HG03039 (cell line): Measurements from ENCODE around the gene AHDC1.
"Not testable (repeated sequence)": the region's sequence is repeated elsewhere in the genome, so short reads cannot be mapped to it uniquely, and the experiment has no call there.

Source experiments
- ATAC-seq: cut with Tn5 transposase; IDR thresholded peaks from one replicate; pipeline ENCODE4 v1.9.1; 2021; ENCODE audit warnings: mild to moderate bottlenecking, moderate library complexity; ENCODE audit not compliant: unreplicated experiment

AHDC1 gene, protein sequence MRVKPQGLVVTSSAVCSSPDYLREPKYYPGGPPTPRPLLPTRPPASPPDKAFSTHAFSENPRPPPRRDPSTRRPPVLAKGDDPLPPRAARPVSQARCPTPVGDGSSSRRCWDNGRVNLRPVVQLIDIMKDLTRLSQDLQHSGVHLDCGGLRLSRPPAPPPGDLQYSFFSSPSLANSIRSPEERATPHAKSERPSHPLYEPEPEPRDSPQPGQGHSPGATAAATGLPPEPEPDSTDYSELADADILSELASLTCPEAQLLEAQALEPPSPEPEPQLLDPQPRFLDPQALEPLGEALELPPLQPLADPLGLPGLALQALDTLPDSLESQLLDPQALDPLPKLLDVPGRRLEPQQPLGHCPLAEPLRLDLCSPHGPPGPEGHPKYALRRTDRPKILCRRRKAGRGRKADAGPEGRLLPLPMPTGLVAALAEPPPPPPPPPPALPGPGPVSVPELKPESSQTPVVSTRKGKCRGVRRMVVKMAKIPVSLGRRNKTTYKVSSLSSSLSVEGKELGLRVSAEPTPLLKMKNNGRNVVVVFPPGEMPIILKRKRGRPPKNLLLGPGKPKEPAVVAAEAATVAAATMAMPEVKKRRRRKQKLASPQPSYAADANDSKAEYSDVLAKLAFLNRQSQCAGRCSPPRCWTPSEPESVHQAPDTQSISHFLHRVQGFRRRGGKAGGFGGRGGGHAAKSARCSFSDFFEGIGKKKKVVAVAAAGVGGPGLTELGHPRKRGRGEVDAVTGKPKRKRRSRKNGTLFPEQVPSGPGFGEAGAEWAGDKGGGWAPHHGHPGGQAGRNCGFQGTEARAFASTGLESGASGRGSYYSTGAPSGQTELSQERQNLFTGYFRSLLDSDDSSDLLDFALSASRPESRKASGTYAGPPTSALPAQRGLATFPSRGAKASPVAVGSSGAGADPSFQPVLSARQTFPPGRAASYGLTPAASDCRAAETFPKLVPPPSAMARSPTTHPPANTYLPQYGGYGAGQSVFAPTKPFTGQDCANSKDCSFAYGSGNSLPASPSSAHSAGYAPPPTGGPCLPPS (N-terminal part only)

DNA sequence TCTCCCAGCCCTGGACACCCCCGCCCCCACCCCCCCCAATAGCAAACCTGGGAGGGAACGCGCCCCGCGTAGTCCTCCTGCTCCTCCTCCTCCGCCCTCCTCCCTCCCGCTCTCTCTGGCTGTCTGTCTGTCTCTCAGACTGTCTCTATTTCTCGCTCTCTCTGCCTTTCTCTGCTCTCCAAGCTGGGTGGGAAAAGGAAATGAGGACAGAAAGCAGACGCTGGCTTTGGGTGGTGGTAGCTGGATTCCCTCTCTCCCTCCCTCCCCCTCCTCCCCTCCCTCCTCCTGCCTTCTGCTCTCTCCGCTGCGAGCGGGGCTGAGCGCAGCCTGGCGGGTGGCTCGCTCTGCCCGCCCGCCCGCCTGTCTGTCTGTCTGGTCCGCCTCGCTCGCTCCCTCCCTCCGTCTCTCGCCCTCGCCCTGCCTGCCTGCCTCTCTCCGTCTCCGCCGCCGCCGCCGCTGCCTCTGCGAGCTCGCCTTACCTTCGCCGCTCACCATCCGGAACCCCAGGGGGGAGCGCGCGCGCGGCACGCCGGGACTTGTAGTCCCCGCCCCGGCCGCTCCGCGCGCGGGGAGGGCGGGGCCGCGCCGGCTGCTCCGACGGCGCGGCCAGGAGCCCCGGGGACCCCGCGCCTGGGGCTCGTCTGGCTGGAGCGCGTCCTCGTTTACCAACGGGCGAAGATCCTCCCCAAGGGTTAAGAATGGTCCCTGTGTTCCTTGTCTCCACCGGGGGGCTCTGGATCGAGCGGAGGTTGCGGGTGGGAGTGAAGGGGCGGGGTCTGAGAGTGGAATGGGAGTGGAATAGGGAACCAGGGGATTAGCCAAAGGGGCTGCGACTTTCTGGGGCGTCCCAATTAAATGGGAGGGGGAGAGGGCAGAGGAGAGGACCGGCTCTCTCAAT is at the start of gene AHDC1:
Gene AHDC1 (minus strand): TSS at position 464 of the 898 bp plus-strand sequence. CDS start 52,029 bp downstream, outside the sequence.
- no peak for ATAC-seq

DNA sequence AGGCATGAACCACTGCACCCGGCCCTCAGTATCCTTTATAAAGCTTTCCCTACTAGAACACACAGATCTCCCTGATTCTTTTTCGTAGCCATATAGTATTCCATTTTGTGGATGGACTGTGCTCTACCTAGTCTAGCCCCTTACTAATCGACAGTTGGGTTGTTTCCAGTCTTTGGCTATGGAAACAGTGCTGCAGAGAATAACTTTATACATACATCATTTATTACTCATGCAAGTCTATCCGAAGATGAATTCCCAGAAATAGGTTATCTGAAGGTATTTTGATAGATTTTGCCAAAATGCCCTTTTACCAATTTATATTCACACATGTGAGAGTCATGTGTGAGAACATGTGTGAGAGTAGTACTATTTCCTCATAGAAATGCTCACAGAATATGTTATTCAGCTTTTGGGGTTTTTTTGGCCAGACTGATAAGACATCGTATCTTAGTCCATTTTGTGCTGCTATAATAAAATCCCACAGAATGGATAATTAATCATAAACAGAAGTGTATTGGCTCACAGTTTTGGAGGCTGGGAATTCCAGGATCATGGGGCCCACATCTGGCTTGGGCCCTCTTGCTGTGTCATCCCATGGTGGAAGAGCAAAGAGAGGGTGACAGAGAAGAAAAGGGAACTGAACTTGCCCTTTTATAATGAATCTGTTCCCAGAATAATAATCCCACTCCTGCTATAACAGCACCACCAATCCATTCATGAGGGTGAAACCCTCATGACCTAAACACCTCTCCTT is 48.3 kb upstream of the AHDC1 start:
- ATAC-seq = no peak

DNA sequence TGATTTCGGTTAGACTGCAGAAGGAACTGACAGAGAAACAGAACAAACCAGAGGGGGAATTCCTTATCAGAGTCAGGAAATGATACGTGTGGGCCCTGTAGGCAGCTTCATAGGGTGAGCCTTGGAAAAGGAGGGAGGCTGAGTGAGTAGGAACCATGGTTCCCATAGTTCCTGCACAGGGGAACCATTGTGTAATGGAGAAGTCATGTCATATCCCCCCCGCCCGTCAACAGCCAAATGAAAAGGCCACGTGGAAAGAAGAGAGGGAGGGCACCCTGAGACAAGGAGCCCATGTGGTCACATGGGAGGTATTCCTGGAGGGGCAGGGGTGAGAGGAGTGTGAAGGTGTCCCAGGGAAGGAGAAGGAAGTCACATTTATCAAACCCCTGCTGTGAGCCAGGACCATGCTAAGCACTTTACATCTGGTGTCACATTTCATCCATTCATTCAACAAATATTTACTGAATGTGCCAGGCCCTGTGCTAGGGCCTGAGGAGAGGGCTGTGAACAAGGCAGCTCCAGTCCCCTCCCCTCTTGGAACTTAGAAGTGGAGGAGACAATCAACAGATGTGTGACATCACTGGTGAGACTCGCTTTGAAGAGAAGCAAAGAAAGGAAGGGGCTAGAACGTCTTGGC is 46.7 kb upstream of the AHDC1 start:
- no peak for ATAC-seq

DNA sequence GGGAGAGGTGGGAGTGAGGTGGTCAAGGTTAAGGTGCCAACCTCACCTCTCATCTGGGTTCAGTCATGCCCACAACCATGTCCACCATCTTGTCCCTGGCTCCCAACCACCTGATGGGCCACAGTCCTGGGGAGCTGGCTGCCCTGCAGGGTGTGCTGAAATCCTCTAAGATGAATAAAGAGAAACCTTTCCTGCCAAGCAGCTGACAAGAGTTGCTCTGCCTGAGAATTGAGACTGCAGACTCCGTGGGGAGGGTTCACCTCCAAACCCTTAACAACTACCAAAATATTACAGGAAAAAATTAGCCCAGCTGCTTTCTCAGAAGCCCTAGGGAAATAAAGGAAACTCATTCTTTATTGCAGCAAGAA is 46.2 kb upstream of the AHDC1 start:
- ATAC-seq = no peak

DNA sequence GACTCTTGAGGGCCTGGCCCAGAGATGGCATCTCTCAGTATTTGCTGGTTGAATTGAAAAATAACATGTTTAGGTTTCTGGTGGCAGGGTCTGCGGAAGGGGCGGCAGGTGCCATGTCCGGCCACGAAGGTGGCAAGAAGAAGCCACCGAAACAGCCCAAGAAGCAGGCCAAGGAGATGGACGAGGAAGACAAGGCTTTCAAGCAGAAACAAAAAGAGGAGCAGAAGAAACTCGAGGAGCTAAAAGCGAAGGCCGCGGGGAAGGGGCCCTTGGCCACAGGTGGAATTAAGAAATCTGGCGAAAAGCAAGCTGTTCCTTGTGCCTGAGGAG is 45.3 kb upstream of the AHDC1 start:
- ATAC-seq = no peak

DNA sequence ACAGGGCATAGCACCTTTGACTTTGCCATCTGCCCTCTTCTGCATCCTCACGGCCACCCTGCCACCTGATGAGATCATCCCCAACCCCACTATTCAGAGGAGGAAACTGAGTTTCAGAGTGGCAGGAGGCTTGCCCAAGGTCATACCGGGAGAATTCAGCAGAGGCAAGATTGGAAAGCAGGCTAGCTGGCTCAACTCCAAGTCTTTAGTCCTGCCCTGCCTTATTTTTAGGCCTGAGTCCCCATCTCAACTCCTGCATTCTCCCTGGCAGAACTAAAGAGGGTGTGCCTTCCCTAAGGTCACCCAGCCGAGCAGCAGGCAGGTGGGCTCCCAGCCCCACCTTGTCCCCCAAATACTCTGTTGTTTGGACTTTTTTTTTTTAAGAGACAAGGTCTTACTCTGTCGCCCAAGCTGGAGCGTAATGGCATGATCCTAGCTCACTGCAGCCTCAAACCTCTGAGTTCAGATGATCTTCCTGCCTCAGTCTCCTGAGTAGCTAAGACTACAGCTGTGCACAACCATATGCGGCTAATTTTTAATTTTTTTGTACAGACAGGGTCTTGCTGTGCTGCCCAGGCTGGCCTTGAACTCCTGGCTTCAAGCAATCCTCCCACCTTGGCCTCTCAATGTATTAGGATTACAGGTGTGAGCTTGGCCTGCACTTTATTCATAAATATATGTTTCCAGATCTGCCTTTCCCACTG is 44.8 kb upstream of the AHDC1 start:
- no peak for ATAC-seq

DNA sequence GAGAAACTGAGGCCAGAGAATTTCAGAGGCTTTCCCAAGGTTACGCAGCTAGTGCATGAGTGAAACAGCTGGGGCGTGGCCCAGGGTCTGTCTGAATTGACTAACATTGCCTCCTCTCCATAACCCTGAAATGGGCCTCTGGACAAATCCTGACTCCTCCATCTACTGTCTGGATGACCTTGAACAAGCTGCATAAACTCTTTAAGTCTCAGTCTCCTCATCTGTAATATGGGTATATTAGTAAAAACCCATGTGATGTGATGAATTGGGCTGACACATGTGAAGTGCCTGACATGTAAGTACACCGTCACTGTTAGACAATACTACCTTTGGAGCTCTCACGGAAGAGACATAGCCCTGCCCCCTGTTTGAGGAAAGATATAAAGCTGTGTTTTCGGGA is 43.4 kb upstream of the AHDC1 start:
- ATAC-seq = no peak

DNA sequence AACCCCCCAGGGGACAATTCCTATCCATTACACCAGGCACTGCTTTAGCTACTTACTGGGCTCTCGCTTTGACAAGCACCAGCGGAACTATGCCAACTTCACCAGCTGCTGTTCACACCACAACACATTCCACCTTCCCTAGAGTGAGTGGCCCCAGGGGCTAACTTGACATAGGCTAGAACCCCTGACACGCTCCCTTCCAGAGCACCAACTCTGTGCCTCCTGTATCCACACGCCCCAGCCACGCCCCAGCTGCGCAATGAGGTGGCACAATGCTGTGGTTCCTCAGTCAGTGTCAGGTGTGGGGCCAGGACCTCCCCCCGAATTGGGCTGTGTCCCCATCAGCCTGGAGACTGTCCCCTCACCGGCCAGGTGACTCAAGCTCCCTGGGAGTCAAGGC is 42.7 kb upstream of the AHDC1 start:
- no peak for ATAC-seq

DNA sequence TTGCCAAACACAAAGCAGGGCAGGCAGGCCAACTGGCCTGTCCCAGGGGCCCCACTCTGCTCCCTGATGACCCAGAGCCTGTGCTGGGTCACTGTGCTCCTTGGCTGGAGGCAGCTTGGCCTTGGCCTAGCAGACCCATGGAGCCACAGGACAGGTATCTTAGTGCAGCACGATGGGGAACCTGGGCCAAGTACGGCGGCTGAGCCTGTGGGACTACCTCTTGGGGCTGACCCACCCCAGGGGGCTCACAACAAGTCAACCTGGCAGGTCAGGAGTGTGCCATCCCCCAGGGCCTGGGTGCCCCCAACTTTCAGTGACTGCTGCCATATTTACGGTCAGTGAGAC is 41.1 kb upstream of the AHDC1 start:
- no peak for ATAC-seq

DNA sequence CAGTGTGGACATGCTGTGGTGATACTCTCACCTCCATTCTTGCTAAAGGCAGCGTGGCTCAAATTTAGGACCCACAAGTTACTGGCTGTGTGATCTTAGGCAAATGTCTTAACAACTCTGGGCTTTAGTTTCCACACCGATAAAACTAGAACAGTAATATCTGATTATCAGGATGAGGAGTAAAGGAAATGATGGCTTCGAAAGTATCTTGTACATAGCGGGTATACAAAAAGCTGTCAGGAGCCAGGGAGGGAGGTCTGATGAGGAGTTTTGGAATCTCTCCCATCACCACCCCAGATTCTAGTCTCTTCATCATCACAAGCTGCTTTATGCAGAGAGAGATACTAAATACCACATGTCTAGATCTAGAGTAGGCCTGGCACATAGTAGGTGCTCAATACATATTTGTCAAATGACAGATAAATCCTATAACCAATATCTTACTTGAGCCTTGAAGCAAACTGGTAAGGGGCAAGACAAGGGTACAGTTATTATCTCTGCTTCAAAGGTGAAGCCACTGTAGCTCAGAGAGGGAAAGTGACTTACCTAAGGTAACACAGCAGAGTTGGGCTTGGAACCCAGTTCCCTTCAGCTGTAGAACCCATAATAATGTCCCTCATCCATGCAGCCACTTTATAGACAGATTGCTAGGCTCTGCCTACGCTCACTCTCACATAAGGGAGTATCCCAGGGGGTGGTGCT is 40.6 kb upstream of the AHDC1 start:
- ATAC-seq = no peak

DNA sequence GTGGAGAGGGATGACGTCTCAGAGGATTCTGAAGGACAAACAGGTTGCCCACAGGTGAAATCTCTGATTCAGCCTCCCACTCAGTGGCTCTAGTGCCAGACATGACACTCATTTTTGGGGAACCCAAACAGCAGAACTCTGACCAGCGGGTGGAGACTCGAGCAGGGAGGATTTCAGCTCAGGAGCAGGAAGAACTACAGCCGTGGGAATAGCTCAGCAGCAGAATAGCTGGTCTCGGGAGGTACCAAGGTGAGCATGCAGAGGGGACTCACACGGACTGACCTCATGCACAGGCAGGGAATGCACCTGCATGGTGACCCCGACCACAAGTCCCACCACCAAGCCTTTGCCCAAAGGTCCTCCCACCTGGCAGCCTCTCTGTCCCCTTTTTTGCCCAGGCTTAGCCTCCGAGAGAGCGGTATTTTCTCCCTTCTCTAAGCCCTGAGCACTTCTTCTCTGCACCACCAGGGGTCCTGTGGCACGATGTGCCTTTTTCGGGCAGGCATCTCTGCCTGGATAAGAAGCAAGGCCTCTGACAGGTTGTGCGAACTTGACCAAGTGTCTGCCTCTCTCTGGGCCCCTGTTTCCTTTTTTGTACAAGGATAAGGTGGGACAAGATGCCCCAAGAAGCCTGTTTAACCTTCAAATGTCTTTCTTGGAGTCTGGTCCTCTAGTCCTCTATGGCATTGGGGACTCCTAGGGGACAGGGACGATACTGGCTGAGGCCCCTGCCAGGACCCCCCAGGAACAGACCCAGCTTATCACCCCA is 39.8 kb upstream of the AHDC1 start:
- ATAC-seq = no peak

DNA sequence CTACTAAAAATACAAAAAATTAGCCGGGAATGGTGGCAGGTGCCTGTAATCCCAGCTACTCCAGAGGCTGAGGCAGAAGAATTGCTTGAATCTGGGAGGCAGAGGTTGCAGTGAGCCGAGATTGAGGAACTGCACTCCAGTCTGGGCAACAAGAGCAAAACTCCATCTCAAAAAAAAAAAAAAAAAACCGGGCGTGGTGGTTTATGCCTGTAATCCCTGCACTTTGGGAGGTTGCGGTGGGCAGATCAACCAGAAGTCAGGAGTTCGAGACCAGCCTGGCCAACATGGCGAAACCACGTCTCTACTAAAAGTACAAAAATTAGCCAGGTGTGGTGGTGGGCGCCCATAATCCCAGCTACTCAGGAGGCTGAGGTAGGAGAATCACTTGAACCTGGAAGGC is 36.6 kb upstream of the AHDC1 start:
- not testable (repeated sequence) for ATAC-seq

DNA sequence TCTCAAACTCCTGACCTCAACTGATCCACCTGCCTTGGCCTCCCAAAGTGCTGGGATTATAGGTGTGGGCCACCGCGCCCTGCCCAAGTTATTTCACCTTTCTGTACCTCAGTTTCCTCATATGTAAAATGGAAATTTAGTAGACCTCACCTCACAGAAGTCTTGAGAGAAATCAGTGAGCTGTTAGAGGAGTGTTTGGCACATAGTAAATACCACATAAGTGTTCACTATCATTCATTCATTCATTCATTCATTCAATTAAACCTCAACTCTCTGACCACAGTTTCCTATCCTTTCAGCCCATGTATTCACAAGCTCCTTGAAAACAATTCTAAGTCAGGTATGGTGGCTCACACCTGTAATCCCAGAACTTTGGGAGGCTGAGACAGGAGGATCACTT is 34.9 kb upstream of the AHDC1 start:
- ATAC-seq = no peak

DNA sequence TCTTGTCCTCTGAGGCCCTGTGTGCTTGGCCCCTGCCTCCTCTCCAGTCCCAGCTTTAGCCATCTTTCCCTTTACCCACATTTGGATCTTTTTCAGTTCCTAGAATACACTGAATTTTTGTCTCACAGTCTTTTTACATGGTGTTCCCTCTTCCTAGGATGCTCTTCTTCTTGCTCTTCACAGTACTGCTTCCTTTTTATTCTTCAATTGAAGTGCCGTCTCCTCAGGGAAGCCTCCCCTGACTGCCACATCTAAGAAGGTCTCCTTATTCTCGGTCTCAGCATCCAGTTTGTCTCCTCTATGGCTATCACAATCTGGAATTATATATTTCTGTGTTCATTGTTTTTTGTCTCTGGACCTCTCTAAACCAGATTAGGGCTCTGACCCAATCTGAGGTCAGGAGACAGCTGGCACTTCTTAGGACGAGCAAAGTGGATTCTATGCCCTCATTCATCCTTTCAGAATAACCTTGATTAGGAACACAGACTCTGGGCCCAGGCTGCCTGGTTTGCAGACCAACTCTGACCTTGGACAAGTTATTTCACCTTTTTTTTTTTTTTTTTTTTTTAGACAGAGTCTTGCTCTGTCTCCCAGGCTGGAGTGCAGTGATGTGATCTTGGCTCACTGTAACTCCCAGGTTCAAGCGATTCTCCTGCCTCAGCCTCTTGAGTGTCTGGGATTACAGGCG is 34.2 kb upstream of the AHDC1 start:
- no peak for ATAC-seq

DNA sequence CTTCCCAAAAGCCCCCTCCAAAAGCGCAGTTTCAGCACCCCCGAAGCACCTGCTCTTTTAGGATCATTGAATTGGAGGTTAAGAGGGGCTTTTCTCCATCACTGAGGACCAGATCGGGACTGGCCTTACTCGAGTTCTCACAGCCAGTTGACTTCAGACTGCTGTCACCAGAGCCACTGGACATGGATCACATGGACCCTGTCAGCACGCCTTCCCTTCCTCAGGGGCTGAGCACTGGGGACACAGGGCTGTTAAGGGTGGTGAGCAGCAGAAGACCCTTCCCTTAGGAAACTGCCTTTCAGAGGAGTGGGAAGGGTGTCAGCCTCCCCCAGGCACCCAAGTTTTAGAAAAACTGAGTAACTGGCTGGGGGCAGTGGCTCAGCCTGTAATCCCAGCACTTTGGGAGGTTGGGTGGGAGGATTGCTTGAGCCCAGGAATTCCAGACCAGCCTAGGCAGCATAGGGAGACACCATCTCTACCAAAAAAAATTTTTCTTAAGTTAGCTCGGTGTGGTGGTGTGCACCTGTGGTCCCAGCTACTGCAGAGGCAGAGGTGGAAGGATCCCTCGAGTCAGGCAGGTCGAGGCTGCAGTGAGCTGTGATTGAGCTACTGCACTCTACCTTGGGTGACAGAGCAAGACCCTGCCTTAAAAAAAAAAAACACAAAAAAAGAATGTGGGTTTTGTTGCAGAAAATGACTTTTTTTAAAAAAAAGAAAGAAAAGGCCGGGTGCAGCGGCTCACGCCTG is 31.6 kb upstream of the AHDC1 start:
- ATAC-seq = no peak

DNA sequence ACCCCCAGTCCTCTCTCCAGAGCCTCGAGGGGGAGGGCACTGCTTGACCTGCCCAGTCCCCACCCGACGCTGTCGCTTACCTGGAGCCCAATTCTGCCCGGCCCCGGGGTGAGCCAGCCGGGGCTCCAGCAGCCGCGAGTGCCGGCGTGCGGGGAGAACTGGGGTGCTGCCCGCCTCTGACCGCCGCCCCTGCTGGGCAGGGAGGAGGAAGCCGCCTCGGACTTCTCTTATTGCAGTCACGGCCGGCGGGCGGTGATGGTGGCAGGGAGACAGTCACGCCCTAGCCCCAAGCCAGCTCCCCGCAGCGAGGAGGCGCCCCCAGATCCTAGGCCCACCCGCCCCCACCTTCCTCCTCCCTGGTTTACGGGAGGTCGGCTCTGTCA is 31.0 kb upstream of the AHDC1 start, which contains the start of gene FGR:
Gene FGR (minus strand): TSS at position 201 of the 383 bp plus-strand sequence. CDS start 11,269 bp downstream, outside the sequence.
- ATAC-seq = no peak
